Stimulated activated CD4-positive, alpha-beta T cell treated with anti-CD3 and anti-CD28 coated beads, Interleukin-4, amount 100 ng/mL, for 48 hours (primary cell): ENCODE measurements around the gene PRKRA.
"Not testable (repeated sequence)": the region's sequence is repeated elsewhere in the genome, so short reads cannot be mapped to it uniquely, and the experiment has no call there.

Experiments used
- DNase-seq, 2 donors: peaks; one replicate each; pipeline ENCODE4 v3.0.0-alpha.2; 2020; ENCODE audit warnings: low read depth in 2 of 2

Gene PRKRA

DNA sequence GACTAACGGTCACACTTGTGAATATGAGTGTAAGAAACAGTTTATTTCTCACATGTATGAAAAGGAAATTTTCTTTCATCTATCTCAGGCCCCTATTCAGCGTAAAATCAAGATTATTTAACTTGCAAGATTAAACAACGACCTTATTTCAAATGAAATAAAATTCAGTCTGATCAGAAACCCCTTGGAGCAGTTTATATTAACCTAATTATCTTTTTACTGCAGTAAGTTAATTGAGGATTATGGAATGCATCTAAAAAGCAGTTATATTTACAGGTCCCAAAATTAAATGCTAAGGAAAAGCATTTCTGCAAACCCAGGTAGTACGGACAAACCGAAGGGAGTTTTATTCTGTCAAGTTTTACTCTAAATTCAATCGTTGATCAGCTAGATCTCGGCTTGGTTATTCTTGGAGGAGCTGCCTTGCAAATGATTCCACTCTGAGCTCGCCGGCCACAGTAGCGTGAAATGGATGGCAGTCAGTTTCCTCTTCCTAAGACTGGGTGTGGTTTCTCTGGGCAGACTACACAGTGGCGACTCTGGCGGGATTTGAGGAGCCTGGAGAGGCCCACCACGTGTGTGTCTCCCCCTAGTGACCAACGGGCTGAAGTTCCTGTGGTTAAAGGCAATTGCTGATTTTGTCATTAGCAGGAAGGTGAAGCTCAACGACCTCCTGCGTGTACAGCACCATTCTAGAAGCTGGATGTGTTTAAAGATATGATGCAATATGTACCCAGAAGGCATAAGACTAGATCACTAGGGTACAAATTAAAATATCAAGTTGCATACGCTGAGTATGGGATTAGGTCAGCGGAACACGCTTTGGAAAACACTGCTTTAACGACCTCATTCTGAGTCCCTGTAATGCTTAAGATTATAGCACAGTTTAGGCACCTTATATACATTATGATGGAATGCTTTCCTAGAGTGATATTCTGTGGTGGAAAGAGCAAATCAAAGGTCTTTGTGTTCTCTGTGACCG, 36.4 kb downstream of the PRKRA start:
- peak; percentile 71 to 78 for DNase-seq

DNA sequence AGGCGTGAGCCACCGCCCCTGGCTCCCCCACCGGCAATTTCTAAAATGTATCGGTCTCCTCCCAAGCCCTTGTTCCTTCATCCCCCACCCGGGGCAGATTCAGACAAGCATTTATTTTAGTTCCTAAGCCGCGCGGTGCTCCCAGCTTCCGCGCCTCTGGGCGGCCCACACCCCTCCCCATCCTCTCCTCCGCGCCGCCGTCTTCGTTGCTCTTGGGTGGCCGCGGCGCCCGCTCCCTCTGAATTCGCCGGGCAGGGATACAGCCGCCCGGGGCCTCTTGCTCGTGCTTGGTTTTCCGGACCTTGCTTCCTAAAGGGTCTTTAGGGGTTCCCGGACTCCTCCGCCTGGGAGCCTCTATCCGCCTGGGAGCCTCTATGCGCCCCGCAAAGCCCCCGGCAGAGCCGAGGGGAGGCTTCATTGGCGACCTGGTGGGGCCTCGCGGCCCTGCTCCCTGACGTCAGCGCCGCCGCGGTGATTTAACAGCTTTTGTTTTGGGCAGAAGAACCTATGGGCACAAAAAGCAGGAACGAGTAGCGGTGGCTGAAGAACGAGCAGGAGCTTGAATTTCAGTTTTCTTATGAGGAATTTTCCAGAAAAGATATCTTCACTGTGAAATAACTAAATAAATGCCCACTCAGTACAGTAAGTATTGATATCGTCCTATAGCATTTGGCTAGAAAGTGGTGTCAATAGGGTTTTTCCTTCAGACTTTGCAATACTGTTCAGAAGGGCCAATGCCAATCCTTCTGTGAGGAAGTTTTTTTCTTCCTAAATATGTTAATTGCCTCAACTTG, 37.3 kb downstream of the PRKRA start:
- peak; percentile 67 to 69 for DNase-seq

DNA sequence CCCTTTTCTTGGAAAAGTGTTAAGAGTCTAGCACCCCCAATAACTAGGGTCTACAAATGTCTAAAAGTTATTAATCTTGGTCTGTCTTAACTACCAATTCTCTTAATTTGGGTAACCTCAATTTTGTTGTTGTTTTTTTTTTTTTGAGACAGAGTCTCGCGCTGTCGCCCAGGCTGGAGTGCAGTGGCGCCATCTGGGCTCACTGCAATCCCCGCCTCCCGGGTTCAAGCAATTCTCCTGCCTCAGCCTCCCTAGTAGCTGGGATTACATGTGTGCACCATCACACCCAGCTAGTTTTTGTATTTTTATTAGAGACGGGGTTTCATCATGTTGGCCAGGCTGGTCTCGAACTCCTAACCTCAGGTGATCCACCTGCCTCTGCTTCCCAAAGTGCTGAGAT, 38.5 kb downstream of the PRKRA start:
- DNase-seq, result not testable (repeated sequence)

DNA sequence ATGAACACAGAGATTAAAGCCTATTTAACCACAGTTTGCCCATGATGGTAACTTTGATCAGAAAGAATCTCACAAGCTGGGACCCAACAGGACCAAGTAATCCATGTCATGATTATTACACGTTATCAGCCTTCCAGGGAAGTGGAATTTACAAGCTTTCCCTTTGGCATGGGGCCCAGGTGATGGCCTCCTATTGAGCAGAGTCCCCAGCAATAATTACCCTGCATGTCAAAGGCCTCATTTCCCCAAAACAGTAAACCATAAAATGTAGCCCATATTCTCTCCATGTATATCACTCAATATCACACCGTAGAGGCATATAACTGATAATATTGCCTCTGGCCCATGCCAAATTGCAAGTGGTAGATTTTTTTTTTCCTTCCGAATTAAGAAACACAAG, 38.9 kb downstream of the PRKRA start:
- DNase-seq, result no peak

DNA sequence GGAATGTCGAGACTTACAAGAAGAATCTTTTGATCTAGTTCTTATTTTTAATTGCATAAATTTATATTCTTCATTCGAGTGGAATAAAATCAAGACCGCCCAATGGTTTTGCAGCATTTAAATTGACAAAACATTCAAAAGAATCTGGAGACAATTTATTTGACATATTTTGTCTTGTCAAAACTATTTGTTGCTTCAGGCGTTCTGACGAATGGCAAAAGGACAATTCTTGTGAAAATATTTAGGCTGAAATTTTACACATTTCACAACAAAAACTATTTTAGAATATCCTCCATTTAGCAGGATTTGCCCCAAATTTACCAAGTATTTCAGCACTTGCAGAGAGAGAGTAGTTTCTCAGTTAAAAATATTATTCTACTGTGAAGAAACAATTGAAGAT, 41.7 kb downstream of the PRKRA start:
- no peak for DNase-seq

DNA sequence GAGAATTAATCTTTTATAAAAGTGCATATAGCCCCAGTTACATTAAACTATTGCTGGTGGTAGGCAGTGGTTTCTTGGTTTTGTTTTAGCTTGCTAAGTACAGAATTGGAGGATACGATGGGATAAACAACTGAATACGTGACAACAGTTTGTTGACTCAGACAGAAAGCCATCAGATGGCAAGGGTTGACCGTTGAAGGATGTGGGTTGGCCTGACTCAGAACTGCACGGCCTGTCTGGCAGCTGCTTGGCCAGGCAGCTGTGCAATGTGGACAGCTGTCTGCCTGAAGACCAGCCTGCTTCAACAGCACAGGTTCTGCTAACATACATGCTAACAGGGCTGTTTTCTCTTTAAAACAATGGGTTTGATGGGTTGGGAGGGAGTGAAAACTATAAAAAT, 46.6 kb downstream of the PRKRA start:
- DNase-seq, result no peak

DNA sequence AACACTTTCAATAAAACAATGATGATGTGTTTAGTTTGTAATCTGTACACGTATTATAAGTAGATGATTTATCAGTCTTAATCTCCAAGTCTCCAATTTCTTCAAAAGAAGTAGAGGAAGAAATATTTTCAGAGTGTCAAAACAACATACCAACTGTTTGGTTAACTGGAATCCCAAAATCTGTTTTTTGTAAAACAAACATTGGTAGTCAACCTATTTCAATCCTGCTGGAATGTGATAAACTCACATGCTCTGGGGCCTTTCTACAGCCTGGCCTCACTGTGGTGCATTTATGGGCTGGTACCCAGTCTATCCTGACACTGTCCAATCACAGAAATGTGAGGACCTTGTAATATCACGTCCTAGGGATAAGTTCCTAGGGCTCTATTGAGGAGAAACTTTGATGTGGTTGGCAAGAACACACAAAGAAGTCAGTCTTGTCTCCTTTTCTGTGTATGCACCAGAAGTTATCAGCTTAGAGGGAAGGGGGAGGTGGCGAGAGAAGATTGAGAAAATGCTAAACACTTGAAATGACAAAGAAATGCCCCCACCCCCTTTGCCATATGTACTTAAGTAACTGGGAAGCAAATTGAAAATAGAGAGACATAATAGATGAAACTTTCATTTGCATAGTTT, 47.2 kb downstream of the PRKRA start:
- no peak for DNase-seq

DNA sequence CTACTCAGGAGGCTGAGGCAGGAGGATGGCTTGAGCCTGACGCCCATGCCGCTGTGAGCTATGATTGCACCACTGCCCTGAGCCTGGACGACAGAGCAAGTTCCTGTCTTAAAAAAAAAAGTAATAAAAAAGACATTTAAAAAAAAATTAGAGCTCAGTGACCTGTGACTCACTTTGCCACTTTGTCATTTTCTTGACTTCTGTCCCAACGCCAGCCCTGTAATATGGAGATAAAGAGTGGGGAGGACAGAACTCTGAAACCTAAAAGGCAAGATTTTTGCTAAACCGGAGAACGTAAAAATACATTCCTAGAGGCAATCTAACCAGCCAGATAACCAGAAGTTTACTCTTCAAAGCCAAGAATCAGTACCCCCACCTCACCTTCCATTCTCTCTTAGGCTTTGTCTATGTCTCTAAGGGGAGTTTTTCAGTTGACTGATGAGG, 49.0 kb downstream of the PRKRA start:
- DNase-seq, result no peak

DNA sequence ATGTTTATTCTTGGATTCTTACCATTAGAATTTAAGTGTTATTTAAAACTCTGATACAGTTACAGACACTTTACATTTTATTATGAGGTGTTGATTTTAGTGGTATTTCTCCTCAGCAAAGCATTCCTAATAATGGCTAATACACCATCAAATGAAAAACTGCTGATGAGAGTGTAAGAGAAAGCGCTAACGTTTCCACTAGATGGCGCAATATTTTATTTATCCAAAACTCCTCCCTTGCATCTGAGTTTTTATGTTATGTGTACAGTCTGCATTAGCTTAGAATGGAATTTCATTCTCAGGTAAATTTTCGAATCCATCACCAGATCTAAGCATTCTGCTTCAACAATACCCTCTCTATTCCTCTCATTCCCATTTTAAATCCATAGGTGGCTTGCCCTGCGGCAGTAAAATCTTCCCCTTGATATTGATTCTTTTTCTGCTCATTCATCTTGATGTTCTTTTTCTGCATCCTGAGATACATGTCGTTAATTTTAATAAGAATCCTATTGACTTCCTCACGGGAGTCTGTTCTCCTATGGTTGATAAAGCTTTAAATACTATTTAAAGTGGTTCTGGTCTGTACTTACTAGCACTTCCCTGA, 53.9 kb downstream of the PRKRA start:
- DNase-seq, result no peak

DNA sequence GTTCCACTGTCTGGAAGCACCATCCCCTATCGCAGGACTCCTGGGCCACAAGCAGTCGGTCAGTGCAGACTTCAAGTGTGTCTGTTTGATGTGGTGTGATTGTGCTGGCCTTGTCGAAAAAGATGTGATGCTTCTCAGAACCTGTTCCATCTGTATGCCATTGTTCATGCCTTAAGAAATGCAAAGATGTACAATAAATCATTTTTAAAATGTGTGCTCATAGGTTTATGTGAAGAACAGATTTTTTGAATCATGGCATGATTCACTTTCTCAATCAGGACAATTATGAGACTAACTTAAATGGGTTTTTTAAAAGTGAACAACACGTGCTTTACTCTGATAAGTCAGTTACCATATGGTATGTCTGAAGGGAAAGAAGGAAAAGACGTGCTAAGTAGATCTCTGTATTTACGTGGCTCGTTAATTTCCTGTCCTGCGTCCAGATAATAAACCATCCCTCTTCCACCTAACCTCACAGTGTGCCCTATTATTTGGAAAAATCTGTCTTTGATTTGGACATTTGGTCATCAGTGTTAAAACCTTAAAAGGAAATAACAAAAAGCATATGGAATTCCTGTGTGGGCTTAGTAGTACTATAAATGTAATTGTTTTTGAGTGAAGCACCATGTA, 54.9 kb downstream of the PRKRA start:
- no peak for DNase-seq

DNA sequence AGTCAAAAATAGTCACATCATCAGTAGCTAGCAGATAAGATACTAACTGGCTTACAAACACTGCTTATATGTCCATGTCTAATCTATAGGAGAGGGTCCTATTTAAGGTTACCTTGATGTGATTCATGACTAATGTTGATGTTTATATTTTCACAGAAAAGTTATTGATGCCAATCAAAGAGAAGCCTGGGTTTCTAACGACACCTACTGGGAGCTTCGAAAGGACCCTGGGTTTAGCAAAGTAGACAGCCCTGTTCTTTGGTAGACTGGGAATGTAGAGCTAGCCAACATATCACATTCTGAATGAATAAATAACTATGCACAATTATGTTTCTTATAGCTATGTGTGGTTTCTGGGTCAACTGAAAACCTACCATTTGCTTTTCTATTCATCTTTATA, 55.7 kb downstream of the PRKRA start:
- no peak for DNase-seq

DNA sequence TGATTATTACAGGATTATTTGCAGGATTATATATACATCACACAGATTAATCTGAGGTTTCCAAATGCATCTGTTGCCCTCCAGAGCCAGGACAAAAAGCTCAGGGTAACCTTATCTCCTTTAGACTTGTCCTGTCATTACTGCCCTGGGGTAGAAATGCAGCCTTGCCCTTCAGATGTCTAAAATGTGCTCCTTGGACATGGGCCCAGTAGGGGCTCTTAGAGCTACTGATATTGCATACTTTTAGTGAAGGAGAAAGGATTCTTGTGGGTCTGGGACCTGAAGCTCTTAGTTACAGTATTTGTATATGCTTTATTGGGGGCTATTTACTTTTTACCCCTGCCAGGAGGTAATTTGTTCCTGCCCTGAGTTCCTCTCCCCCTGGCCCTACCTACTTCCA, 56.1 kb downstream of the PRKRA start:
- no peak for DNase-seq

DNA sequence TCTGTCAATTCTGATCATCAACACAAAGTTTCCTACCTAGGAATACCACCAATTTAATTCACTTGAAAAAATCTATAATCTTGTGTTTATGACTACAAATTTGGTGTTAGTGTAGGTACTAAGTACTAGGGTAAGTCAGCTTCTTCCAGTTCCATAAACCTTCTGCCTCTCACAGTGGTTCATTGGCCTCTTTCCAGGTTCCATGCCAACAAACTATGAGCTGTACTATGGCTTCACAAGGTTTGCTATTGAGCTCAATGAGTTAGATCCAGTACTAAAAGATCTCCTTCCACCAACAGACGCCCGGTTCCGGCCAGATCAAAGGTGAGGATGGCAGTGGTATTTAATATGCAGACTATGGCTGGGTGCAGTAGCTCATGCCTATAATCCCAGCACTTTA, 58.8 kb downstream of the PRKRA start:
- DNase-seq, result no peak

DNA sequence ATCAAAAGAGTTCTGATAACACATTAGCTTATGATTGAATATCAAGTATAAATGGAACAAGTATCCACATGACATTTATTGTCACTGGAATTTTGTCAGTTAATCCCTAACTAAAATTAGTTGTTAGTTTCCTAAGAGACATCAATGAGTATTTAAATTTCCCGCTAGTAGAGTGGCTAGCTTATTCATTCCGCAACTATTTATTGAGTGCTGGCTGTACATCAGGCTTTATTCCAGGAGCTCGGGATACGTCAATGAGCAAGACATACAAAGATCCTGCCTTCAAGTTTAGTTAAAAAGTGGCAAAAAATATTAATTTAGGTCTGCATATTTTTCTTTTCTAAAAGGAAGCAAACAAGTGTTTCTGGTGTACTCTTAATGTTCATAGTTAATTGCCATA, 59.3 kb downstream of the PRKRA start:
- DNase-seq, result no peak

DNA sequence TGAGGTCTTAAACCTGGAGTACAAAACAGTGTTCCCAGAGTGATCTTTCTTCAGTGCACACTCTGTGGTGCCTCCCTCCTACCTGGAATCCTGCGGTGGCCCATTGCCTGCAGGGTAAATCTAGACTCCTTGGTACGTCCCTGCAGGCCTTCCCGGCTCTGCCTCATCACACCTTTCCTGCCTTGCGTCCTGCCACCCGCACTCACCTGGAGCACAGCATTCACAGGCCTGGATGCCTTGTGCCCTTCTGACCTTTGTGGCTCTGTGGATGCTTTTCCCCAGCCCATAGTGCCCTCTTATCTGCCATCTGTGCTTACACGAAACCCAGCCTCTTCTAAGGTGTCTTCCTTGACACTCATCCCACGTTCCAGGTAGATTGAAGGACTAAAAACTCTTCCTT, 62.7 kb downstream of the PRKRA start:
- no peak for DNase-seq

DNA sequence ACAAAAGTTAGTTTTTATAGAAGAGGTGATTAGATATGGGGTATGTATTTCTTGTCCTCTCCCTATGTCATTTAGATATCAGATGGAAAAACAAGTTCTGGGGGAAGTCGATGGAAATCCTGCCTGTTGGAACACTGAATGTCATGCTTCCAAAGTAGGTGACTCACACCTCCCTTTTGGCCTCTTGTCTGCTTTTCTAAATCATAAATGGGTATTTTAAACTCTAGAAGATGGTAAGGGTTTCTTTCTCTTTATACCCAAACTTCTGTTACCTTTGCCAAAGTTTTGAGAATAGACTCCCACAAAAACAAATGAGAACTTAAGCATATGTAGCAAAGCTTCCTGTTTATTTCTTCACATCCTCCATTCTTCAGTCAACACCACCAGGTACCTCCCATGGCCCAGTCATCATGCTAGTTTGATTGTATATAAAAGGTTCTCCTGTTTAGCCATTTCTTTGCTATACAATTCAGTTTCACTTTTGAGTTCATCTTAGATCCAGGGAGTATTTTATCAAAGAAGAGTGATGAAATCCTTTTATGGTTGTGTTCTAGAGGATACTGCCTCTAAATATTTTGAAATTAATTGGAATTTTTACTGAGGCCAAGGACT, 63.9 kb downstream of the PRKRA start:
- no peak for DNase-seq

DNA sequence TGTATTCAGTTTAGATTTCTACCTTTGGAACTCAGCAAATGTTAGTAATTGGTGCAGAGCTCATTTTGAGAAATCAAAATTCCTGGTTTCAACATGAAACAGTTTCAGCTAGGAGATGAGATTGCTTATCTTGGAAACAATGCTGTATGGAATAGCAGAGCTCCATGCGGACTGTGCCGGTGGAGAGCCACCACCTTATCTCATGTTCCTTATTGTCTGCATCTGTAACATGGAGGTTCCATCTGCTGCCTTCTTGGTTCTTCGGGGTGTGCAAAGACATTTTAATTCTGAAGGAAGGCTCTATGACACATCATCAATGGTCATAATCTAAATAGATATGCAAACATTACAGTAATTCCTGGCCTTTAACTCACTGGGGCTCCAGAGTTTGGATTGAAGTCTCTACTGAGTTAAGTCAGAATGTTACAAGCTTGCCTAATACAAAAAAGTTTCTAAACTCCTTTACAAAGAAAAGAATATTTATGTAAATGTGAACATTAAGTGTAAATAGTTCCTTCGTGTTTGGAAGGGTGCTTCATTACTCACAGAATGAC, 65.3 kb downstream of the PRKRA start:
- DNase-seq, result no peak

DNA sequence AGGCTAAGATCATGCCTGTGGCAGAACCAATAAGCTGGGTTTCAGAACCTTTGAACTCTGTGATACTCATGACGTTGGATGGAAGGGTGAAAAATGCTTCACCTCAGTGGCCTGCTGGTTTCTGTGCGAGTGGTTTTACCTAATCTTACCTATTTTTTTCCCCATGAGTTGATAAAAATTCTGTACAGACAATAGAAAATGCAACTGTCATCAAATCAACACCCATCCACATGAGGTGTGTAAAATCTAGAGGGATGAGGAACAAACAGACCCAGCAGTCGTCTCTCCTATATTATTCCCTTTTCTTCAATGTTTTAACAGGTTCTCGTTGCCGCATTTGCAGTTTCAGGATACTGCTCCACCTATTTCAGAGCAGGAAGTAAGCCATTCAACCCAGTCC, 67.3 kb downstream of the PRKRA start:
- DNase-seq, result no peak
